Amygdala (tissue), 56 donors: ENCODE results near the gene FBXL19.
"Not testable (repeated sequence)": the region's sequence is repeated elsewhere in the genome, so short reads cannot be mapped to it uniquely, and the experiment has no call there.

Experiments used
- DNase-seq, 56 donors: peaks; one replicate each; lab custom pipeline; 2025; lab: John Stamatoyannopoulos, UW

FBXL19 gene

GRCh38 chr16:30923554-30924075 lies at the start of gene FBXL19:
TSS of gene FBXL19 (plus strand) at chr16:30923572. CDS start at chr16:30925755, 2,183 bp downstream.
- peak in 1 of 56 donors; percentile 63 for DNase-seq

DNA sequence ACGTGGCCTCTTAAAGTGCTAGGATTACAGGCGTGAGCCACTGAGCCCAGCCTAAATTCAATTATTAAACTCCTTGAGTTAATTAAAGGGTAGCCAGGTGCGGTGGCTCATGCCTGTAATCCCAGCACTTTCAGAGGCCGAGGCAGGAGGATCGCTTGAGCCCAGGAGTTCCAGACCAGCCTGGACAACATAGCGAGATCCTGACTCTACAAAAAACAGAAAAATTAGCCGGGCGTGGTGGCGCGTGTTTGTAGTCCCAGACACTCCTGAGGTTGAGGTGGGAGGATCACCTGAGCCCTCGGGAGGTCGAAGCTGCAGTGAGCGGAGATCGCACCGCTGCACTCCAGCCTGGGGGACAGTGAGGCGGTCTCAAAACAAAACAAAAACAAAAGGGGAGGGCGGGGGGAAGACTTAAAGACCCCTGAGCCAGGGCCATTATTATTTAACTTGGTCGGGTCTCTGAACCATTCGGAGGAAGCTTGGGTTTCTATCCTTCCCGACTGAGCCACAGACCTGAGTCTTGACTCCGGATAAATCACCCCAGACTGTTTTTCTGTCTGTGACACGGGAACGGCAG lies 49.0 kb upstream of the FBXL19 start:
- no peak for DNase-seq

DNA sequence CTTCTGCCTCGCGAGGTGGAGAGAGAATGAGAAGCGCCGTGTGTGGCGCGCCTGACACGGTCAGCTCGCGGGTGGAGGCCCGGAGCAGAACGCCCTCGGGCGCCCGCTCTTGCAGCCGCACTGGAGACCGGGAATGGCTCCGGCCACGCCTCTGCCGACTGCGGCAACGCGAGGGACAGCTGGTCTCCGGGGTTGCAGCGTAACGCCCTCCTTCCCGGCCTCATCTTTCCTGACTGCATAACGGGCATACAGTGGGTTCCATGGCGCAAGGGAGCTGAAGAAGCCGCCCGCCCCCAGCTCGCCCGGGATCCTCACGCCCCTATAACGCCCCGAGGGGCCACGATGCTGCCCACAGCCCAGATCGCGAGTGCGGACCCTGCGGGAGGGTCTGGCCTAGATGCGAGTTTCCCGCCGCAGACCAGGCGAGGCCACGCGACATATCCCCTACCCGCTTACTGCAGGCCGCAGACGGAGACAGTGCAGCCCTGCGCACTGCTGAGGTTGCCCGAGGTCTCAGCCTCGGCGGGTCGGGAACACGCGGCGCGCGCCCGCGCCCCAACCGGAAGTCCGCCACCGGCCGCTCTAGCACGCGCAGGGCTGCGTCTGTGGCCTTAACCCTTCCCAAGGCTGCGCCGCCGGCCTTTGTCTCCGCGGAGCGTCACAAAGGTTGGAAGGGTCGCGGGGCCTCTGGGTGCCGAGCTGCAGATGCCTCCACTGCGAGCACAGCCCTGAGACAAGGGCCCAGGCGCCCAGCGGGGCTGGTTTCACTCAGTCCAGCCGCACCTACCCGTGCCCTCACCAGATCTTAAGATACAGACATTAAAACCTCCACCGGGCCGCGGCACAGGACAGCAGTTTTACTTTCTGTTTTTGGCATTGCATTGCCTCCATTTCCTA lies 48.3 kb upstream of the FBXL19 start:
- DNase-seq, result peak; percentile 24 to 92 (median 80)

- peak in 4 of 56 donors; percentile 4 to 28 (median 14) for DNase-seq
Measured at GRCh38 chr16:30875871-30876801, 47.2 kb upstream of the FBXL19 start.

GRCh38 chr16:30876867-30877266 lies 46.5 kb upstream of the FBXL19 start:
- DNase-seq, result no peak

DNA sequence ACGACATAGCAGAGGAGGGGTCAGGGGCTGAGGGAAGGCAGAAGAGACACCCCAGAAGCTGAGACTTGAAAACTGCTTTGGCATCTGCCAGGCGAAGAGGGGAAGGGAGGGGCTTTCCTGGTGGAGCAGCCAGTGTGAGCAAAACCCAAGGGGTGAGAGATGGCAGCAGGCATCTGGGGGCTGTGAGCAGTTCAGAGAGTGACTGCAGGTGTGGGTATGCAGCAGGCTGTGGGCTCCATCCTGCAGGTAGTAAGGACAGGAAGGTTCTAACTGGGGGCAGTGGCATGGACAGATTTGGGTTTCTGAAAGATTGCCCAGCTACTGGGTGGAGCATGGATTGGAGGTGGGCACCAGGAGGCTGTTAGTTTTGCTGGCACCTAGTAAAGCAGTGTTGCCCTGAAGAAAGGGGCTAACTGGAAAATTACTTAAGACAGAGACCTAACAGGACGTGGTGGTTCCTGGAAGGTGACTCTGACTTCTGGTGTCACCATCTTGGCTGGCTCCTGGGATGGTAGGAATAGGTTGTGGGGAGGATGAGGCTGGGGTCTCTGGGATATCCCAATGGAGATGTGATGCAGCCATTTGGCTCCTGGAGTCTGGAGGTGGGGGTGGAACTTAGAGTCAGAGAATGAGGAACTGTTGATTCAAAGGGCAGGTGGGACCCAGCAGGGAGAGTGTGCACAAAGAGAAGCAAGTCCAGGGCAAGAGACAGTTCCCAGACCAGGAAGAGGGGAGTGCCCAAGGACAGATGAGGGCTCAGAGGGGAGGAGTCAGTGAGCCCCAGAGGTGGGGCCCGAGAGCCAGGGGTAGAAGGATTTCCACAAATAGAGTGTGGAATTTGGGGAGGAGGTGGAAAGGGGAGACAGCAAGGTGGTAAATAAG lies 40.7 kb upstream of the FBXL19 start:
- DNase-seq, result no peak

GRCh38 chr16:30884760-30885159 lies 38.6 kb upstream of the FBXL19 start:
- no peak for DNase-seq

- no peak for DNase-seq
Measured at GRCh38 chr16:30885196-30885595, 38.2 kb upstream of the FBXL19 start.

GRCh38 chr16:30886145-30886544 lies 37.2 kb upstream of the FBXL19 start:
- no peak for DNase-seq

DNA sequence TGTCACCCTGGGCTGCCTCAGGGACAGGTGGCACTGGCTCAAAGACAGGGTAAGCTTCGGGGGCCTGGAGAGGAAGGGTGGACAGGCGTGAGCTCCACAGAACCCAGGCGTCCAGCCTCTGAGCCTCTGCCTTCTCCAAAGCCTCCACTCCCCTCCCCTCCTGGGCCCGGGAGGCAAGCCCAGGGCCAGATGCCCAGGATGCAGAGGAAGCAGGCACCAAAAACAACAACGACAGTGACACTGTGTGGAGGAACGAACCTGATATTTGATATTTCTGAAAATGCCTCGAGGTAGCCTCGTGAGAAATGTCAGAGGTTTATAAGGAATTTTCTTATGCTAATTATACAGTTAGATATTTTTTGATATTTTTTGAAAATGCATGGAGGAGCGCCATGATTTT lies 35.4 kb upstream of the FBXL19 start:
- no peak for DNase-seq

- DNase-seq, result no peak
Measured at GRCh38 chr16:30888856-30889499, 34.4 kb upstream of the FBXL19 start.

- DNase-seq, result no peak
Measured at GRCh38 chr16:30889721-30890120, 33.7 kb upstream of the FBXL19 start.

- not testable (repeated sequence) for DNase-seq
Measured at GRCh38 chr16:30891043-30891823, 32.1 kb upstream of the FBXL19 start.

GRCh38 chr16:30892670-30893416 lies 30.5 kb upstream of the FBXL19 start:
- no peak for DNase-seq

GRCh38 chr16:30893417-30893743 lies 30.0 kb upstream of the FBXL19 start:
- no peak for DNase-seq

DNA sequence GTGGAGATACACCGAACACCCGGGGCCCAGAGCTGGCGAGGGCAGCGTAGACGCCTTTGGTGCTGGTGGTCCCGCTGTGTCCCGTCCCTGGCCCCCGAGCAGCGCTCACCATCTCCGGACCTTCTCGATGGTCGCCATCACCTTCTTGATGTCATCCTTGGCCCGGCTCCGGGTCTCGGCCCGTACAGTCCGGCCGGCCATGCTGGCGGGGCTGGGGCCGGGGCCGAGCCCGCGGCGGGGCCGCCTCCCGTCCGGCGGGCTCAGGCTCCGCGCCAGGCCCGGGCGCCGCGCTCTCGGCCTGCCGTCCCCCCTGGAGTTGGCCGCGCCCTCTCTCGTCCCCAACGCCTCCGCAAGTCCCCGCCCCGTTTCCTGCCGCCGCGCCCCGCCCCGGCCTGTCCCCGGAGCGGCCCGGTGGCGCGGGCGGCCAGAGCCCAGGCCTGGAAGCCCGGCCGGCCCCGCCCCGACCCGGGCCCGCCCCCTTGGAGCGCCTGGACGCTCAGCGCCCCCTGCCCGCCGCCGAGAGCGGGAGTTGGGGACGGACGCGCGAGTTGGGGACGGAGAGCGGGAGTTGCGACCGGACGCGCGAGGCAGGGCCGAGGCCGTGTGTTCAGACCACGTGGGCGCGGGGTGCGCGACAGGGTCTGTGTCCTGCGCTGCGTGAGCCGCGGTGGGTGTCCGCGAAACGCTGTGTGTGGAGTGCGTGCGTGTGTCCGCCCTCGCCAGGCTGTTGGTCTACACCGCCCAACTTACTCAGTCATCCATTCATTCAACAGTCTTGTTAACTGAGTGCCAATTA lies 29.4 kb upstream of the FBXL19 start, which contains the start of gene BCL7C:
Gene BCL7C, minus strand, starts transcription at position 334 of the 796 bp plus-strand sequence. Its CDS starts 133 bp downstream, at position 201.
- DNase-seq, result peak in 54 of 56 donors; percentile 30 to 93 (median 72)
